BE2C (cell line): ENCODE results near the gene ZHX3.
A peak's percentile ranks its signal among the peaks of the same experiment; 100 is the strongest.

Experiments used
- DNase-seq: peaks from one replicate; pipeline ENCODE4 v3.0.0-alpha.2; 2020
- H3K27me3 ChIP-seq: fragments of 250-450 bp; sonication (Bioruptor Pico); 2 replicates; pipeline ENCODE4 v1.5.1; 2020; ENCODE audit warnings: mild to moderate bottlenecking
- H3K36me3 ChIP-seq: fragments of 250-450 bp; sonication (Bioruptor Pico); 2 replicates; pipeline ENCODE4 v1.5.1; 2020; ENCODE audit warnings: mild to moderate bottlenecking
- H3K4me1 ChIP-seq: fragments of 250-450 bp; sonication (Bioruptor Pico); 2 replicates; pipeline ENCODE4 v1.5.1; 2020
- H3K4me3 ChIP-seq: 2 replicates; pipeline ENCODE4 v1.5.1; 2011; ENCODE audit warnings: low read depth, low read length
- H3K9me3 ChIP-seq: fragments of 250-450 bp; sonication (Bioruptor Pico); 2 replicates; pipeline ENCODE4 v1.5.1; 2020
- TF ChIP-seq, protein P1 (sequence below): IDR thresholded peaks from 2 replicates; pipeline ENCODE4 v1.5.1; 2012; ENCODE audit warnings: mild to moderate bottlenecking, low read depth, low read length

ZHX3 gene

DNA sequence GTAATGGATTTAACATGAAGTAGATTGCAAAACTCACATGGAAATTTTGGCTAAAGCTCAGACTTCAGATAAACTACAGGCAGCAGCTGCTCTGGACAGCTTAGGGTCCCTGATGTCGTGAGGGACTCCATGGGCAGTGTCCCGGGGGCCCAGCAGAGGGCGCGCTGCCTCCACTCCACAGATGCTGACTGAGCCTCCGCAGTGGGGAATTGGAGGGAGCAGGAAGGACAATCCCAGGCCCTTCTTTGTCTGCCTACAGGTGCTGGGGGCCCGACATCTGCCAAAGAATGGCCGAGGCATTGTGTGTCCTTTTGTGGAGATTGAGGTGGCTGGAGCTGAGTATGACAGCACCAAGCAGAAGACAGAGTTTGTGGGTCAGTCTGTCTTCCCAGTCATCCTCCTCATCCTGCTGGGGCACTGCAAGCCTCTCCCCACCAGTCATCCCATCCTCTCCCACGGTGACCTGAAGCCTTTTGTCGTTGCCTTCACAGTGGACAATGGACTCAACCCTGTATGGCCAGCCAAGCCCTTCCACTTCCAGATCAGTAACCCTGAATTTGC is 144.3 kb downstream of the ZHX3 start:
- H3K27me3 ChIP-seq, result no peaks in the 10 kb centered on the region
- DNase-seq, result peak; percentile 86
- H3K4me1 ChIP-seq, result no peaks in the 10 kb centered on the region
- no peaks in the 10 kb centered on the region for H3K9me3 ChIP-seq
- TF ChIP-seq, protein P1, sequence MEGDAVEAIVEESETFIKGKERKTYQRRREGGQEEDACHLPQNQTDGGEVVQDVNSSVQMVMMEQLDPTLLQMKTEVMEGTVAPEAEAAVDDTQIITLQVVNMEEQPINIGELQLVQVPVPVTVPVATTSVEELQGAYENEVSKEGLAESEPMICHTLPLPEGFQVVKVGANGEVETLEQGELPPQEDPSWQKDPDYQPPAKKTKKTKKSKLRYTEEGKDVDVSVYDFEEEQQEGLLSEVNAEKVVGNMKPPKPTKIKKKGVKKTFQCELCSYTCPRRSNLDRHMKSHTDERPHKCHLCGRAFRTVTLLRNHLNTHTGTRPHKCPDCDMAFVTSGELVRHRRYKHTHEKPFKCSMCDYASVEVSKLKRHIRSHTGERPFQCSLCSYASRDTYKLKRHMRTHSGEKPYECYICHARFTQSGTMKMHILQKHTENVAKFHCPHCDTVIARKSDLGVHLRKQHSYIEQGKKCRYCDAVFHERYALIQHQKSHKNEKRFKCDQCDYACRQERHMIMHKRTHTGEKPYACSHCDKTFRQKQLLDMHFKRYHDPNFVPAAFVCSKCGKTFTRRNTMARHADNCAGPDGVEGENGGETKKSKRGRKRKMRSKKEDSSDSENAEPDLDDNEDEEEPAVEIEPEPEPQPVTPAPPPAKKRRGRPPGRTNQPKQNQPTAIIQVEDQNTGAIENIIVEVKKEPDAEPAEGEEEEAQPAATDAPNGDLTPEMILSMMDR, result peak; percentile 99
- H3K4me3 ChIP-seq, result no peak overlapping the region
- peaks cover 62% of the 10 kb centered on the region for H3K36me3 ChIP-seq

DNA sequence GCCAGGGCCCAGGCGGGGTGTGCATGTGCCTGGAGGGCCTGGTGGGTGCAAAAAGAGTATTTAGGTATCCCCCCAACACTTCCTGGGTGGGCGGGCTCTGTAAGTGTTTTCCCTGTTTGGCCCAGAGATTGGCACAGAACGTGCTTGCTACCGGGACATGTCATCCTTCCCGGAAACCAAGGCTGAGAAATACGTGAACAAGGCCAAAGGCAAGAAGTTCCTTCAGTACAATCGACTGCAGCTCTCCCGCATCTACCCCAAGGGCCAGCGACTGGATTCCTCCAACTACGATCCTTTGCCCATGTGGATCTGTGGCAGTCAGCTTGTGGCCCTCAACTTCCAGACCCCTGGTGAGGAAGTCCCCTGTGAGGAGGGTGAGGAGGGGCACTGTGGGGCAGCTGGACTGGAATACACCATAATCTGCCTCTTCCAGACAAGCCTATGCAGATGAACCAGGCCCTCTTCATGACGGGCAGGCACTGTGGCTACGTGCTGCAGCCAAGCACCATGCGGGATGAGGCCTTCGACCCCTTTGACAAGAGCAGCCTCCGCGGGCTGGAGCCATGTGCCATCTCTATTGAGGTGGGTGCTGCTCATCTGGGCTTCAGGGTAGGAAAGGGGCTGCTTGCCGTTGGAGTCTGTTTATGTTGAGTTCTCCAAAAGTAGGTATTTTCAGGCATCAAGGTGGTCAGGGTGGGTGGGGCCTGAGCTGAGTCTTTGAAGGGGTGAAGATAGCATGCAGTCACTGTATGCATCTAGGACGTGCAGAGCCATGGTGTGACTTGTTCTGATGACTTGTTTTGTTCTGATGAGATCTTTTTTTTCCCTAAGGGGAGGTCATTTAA is 145.0 kb downstream of the ZHX3 start:
- H3K36me3 ChIP-seq, result peaks cover 64% of the 10 kb centered on the region
- DNase-seq, result no peak

DNA sequence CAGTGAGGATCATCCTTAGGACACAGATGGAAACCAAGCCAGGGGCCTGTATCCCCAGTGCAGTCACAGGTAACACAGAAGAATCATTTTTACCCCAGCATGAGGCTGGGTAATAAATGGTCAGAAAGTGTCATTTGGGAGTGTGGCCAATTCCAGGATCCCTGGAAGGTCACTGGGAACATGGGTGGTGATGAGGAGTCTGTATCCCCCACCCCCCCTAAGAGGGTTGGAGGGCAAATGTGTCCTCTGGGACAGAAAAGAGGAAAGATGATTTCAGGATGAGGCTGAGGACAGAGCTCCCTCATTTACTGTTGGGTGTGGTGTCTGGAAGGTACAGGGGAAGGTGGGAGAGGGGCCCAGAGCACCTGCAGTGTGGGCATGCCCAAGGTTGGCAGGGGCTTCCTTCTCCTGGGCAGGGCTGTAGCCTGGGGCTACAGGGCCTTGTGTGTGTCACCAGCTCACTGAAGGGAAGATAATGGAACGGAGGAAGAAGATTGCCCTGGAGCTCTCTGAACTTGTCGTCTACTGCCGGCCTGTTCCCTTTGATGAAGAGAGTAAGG is 145.7 kb downstream of the ZHX3 start:
- TF ChIP-seq, protein P1, result no peak
- H3K27me3 ChIP-seq, result no peaks in the 10 kb centered on the region
- H3K4me1 ChIP-seq, result no peaks in the 10 kb centered on the region
- H3K36me3 ChIP-seq, result peaks cover 60% of the 10 kb centered on the region
- no peak for DNase-seq
- no peak overlapping the region for H3K4me3 ChIP-seq
- no peaks in the 10 kb centered on the region for H3K9me3 ChIP-seq

More for the DNA sequence above, 145.0 kb downstream of the ZHX3 start:
- no peaks in the 10 kb centered on the region for H3K4me1 ChIP-seq
- H3K27me3 ChIP-seq, result no peaks in the 10 kb centered on the region
- H3K9me3 ChIP-seq, result no peaks in the 10 kb centered on the region
- H3K4me3 ChIP-seq, result no peak overlapping the region
- TF ChIP-seq, protein P1, result no peak

DNA sequence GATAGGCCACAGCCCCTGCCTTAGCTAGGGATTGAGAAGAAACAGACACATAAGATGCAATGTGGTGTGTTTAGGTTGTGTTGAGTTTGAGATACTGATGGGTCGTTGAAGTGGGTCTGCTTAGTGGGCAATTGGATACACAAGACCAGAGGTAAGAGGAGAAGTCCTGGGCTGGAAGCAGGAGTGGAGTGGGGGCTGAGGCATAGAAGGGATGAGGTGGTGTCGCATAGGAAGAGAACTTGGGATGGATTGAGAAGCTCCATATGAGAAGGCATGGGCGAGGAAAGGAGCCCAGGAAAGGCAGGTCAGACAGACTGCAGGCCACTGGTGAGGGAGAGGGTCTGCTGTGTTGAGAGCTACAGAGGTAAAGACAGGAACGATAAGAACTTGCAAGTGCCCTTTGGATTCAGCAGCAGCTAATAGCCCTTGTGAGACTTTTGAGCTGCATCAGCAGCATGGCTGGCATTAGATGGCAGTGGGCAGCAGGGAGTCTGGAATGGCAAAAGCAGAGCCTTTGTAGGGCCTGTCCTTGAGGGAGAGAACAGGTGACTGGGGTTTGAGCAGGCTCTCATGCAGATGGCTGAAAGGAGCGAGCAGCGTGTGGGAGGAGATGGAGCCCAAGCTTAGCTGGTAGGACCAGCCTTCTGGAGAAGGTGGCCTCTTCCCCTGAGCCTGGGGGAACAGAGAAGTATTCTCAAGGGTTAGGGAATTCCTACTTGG is 147.0 kb downstream of the ZHX3 start:
- Histone ChIP-seq H3K36me3 (peaks cover 65% of the 10 kb centered on the region), H3K27me3 (no peaks in the 10 kb centered on the region), H3K4me3 (no peak overlapping the region), H3K4me1 (no peaks in the 10 kb centered on the region), H3K9me3 (no peaks in the 10 kb centered on the region)
- DNase-seq, result no peak
- TF ChIP-seq, protein P1, result no peak

DNA sequence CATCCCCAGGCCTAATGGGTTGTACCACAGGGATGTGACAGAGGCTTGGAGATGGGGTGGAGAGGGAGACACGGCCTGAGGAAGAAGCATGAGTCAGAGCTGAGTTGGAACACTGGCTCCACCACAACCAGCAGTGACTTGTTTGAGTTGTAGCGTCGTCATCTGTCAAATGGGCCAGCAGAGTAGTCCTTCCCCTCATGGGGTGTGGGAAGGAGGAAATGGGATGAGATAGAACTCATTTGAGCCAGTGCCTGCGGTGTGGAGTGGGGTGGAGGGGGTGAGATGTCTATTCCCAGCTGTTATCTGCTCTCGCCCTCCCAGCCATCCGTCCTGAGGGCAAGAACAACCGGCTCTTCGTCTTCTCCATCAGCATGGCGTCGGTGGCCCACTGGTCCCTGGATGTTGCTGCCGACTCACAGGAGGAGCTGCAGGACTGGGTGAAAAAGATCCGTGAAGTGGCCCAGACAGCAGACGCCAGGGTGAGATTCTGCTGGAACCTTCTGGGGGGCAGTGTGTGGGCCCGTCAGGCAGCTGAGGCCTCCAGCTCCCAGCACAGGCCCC is 147.7 kb downstream of the ZHX3 start:
- DNase-seq, result no peak
- TF ChIP-seq, protein P1, result no peak
- H3K36me3 ChIP-seq, result peaks cover 70% of the 10 kb centered on the region

More for the DNA sequence above, 147.7 kb downstream of the ZHX3 start:
- no peaks in the 10 kb centered on the region for H3K9me3 ChIP-seq
- H3K4me1 ChIP-seq, result no peaks in the 10 kb centered on the region
- H3K27me3 ChIP-seq, result no peaks in the 10 kb centered on the region
- H3K4me3 ChIP-seq, result no peak overlapping the region
